A673 (cell line): ENCODE data around the gene LCAT. TPM values are rescaled to one million over a fixed set of nuclear protein-coding genes. Genes with fewer than 3 reads are reported as not detected.

ENCODE experiments used
- BruUV-seq: library from RNA; stranded (reverse); fragments of 400-500 nt; replicated peaks from 2 replicates; lab custom pipeline; 2021; lab: Mats Ljungman, UMichigan
- CTCF ChIA-PET: fragments of 300-600 bp; sonication (Branson Sonifier 250); formaldehyde crosslinking; loops from one replicate; lab custom pipeline; 2022; ENCODE audit warnings: antibody characterized with exemption; lab: Charles Lee
- POLR2A ChIA-PET: fragments of 300-600 bp; sonication (Branson Sonifier 250); formaldehyde crosslinking; loops from one replicate; lab custom pipeline; 2022; ENCODE audit warnings: antibody characterized with exemption; ENCODE audit not compliant: low non-redundant PET; lab: Charles Lee
- DNase-seq: peaks from one replicate; pipeline ENCODE4 v3.0.0-alpha.2; 2015; ENCODE audit warnings: low spot score
- H3K27ac ChIP-seq: fragments of 200-600 bp; sonication (generic); 2 replicates; pipeline ENCODE4 v1.5.1; 2016; ENCODE audit warnings: mixed run types, low read depth, mild to moderate bottlenecking, mixed read lengths, antibody characterized with exemption, low read length; ENCODE audit not compliant: poor library complexity, severe bottlenecking
- H3K27me3 ChIP-seq: fragments of 200-600 bp; sonication (generic); replicated peaks from 2 replicates; pipeline ENCODE4 v1.6.1; 2017; ENCODE audit warnings: mixed run types, low read depth, mild to moderate bottlenecking, mixed read lengths, antibody characterized with exemption, low read length; ENCODE audit not compliant: insufficient read depth, poor library complexity
- H3K36me3 ChIP-seq: fragments of 200-600 bp; sonication (generic); 2 replicates; pipeline ENCODE4 v1.6.1; 2016; ENCODE audit warnings: mixed run types, mild to moderate bottlenecking, mixed read lengths, antibody characterized with exemption, low read length; ENCODE audit not compliant: insufficient read depth, poor library complexity, severe bottlenecking
- H3K4me1 ChIP-seq: fragments of 200-600 bp; sonication (generic); 2 replicates; pipeline ENCODE4 v1.6.1; 2017; ENCODE audit warnings: mixed run types, mild to moderate bottlenecking, mixed read lengths, antibody characterized with exemption, low read length; ENCODE audit not compliant: insufficient read depth, poor library complexity, severe bottlenecking
- H3K4me3 ChIP-seq: fragments of 200-600 bp; sonication (generic); 2 replicates; pipeline ENCODE4 v1.5.1; 2016; ENCODE audit warnings: low read depth, mixed run types, mild to moderate bottlenecking, mixed read lengths, low read length; ENCODE audit not compliant: poor library complexity, severe bottlenecking
- H3K9me3 ChIP-seq: fragments of 200-600 bp; sonication (generic); 2 replicates; pipeline ENCODE4 v1.6.1; 2016; ENCODE audit warnings: mixed run types, low read depth, mild to moderate bottlenecking, mixed read lengths, antibody characterized with exemption, low read length; ENCODE audit not compliant: poor library complexity, severe bottlenecking
- CTCF ChIP-seq: fragments of 300-800, 200-600 bp; sonication (generic); conservative IDR thresholded peaks from 2 replicates; pipeline ENCODE4 v1.5.1; 2017; ENCODE audit warnings: low read depth, mild to moderate bottlenecking, antibody characterized with exemption, low read length, moderate library complexity, mixed read lengths
- EZH2 ChIP-seq: fragments of 200-600 bp; sonication (generic); IDR thresholded peaks from 2 replicates; pipeline ENCODE4 v1.6.1; 2017; ENCODE audit warnings: borderline replicate concordance, low read depth, mild to moderate bottlenecking, mixed read lengths, antibody characterized with exemption, low read length; ENCODE audit not compliant: poor library complexity, severe bottlenecking
- intact Hi-C: fragments of 100-400 bp; cut with micrococcal nuclease; formaldehyde crosslinking; loops from one replicate; pipeline ENCODE4 v1.10.0; 2022; ENCODE audit not compliant: unreplicated experiment
- total RNA-seq: library from RNA; stranded (reverse); gene quantifications from 2 replicates; pipeline ENCODE4 v1.2.3, GENCODE V29; 2021

Gene LCAT
- total RNA-seq, 1 experiment from 2014 or later = 17.6 TPM

GRCh38 chr16:67965668-67966548 is 22.0 kb upstream of the LCAT start:
- H3K27ac ChIP-seq = peak overlapping the region; percentile 54
- ChIA-PET CTCF (interaction anchor here (0.5 kb wide), 1 partner anchor 128 kb away, joined by 3 read pairs; no protein-coding TSS in a partner anchor), POLR2A (interaction anchor here (0.6 kb wide), 1 partner anchor 119 kb away, joined by 4 read pairs; the partner anchor contains the start of gene NFATC3)
- H3K9me3 ChIP-seq = no peaks in the 10 kb centered on the region
- DNase-seq = no peak
- no TSS peak for BruUV-seq
- H3K27me3 ChIP-seq = no peaks in the 10 kb centered on the region
- intact Hi-C loops = no loop called here
- H3K36me3 ChIP-seq = peaks cover 18% of the 10 kb centered on the region
- TF ChIP-seq CTCF (no peak), EZH2 (no peak)
- H3K4me1 ChIP-seq = peaks cover 19% of the 10 kb centered on the region
- H3K4me3 ChIP-seq = no peak overlapping the region

- H3K4me1 ChIP-seq = peaks cover 19% of the 10 kb centered on the region
- no peak overlapping the region for H3K4me3 ChIP-seq
- no TSS peak for BruUV-seq
- no peak for DNase-seq
- no peak overlapping the region for H3K27ac ChIP-seq
- POLR2A ChIA-PET = no interaction called here
- no peaks in the 10 kb centered on the region for H3K27me3 ChIP-seq
- H3K36me3 ChIP-seq = peaks cover 19% of the 10 kb centered on the region
- H3K9me3 ChIP-seq = no peaks in the 10 kb centered on the region
- CTCF ChIA-PET = no interaction called here
- TF ChIP-seq EZH2 (no peak), CTCF (no peak)
- intact Hi-C loops = no loop called here
Observed at GRCh38 chr16:67964477-67965131, 20.7 kb upstream of the LCAT start.

- no peak for DNase-seq
- intact Hi-C loops = no loop called here
- POLR2A ChIA-PET = no interaction called here
Observed at GRCh38 chr16:67963662-67964321, 19.9 kb upstream of the LCAT start.

More at GRCh38 chr16:67963662-67964321, 19.9 kb upstream of the LCAT start:
- H3K36me3 ChIP-seq = peaks cover 24% of the 10 kb centered on the region
- no peaks in the 10 kb centered on the region for H3K27me3 ChIP-seq
- no peaks in the 10 kb centered on the region for H3K9me3 ChIP-seq
- H3K27ac ChIP-seq = peak overlapping the region; percentile 7
- CTCF ChIA-PET = no interaction called here
- BruUV-seq = no TSS peak
- peaks cover 17% of the 10 kb centered on the region for H3K4me1 ChIP-seq
- TF ChIP-seq CTCF = no peak
- no peak for TF ChIP-seq EZH2
- H3K4me3 ChIP-seq = no peak overlapping the region
